Raji (cell line): ENCODE data around the gene BTD.

Experiments
- POLR2A ChIP-seq: IDR thresholded peaks from 2 replicates; pipeline ENCODE4 v1.6.1; 2011; ENCODE audit warnings: low read depth, low read length, control low read depth; ENCODE audit not compliant: insufficient read depth

Gene BTD

DNA sequence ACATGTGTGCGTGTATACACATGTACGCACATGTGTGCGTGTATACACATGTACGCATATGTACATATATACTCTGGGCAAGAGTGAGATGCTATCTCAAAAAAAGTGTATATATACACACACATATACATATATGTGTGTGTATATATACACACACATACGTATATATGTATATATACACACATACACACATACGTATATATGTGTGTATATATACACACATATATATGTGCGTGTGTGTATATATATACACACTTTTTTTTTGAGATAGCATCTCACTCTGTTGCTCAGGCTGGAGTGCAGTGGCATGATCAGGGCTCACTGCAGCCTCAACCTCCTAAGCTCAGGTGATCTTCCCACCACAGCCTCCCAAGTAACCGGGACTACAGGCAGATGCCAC, 8.6 kb upstream of the BTD start:
- TF ChIP-seq POLR2A: no peak

DNA sequence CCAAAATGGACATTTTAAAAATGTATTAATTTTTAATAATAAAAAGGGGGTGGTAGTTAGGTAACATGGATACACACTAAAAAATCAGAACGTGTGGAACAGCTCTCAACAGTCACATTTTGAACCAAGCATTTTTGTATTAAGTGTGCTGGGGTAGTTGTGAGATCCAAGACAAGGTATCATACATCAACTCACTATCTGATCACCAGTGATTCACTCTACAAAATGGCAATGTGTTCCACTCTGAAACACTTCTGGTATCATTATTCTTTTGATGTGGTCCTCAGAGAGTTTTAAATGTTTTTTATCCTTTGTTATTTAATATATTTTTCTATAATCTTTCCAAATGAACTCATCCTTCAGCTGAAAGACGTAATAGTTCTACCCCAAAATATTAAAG, 5.6 kb upstream of the BTD start:
- TF ChIP-seq POLR2A: no peak

DNA sequence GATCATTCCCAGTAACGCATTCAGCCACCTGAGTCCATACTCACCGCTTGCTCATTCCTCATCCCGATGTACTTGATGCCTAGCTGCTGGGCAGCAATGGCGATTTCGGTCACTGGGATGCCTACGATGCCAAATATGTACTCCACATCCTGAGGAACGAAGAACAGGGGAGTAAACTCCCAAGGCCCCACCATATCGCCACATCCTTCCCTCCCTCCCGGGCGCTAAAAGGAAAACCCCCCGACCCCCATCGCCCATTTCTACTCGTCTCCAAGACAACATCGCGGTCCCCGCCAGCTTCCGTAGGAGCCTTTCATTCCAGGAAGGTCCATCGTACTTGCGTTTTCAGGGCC, 523 bp upstream of the BTD start:
- no peak for TF ChIP-seq POLR2A

DNA sequence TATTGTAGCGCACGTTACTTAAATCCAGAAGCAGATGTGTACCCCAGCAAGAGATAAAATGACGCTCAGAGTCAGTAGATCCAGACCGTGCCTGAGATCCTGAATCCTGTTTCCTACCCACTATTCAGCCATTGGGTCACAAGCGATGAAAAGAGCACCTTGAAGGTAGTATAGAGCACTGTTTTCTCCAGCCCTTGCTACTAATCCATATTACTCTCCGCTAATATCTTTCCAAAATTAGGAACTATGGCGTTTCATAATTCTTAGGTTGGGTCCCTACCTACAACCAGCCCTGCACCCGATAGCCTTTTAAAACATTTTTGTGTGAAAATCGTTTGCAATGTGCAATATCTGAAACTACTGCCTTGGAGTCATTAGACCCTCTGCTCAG, 596 bp downstream of the BTD start:
- TF ChIP-seq POLR2A: no peak

DNA sequence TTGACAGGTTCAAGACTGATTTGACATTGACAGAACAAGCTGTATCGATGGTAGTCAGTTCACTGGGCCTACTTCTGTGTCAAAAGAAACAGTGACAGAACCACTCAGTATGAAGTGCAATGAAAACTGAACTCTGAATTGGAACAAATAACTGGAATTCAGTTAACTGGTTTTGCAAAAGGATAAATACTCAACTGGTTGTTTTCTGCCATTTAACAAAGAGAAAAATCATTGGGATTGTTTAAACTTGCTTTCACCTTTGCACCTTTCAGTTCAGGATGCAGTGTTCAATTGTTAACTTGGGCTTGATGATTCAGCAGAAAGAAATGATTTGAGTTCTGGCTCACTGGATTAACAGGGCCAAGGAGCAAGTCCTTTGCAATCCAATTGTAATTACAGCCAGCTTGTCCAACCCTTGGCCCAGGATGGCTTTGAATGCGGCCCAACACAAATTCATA, 4.9 kb downstream of the BTD start:
- no peak for TF ChIP-seq POLR2A

DNA sequence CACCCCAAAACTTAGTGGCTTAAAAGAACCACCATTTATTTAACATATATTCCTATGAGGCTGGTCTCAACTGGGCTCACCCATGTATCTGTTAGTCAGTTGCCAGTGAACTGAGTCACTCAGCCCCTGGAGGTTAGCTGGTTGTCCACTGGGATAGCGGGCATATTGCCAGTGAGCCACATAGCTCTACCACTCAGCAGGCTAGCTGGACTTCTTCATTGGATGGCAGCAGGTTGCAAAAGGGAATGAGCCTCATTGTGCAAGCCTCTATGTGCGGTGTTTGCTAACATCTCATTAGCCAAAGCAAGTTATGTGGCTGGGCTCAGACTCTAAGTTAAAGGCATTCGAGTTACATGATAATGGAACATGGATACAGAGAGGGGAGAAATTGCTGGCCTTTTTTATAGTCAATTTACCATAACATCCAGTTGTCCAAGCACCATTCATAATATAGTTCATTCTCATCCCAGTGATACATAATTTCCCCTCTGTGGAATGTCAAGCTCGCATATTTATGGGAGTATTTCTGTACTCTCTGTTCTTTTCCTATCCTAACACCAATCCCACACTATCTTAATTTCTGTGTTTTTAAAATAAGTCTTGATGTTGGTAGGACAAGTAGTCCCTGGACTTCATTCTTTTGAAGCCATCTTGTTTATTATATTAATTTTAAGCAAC, 8.7 kb downstream of the BTD start:
- no peak for TF ChIP-seq POLR2A

DNA sequence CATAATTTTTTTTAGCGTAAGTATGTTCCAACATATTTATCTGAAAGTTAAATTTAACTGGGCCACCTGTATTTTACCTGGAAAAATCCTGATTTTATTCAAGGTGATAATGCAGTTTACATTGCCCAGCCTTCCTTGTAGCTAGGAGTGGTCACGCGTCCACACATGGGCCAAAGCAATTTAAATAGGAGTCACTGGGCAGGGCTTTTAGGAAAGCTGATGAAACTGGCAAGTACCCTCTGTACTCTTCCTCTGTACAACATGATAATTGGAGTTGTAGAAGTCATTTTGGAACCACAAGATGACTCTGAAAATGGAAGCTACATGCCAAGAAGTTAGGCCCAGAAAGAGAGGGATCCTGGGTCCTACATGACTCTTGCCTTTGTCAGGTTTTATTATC, 9.5 kb downstream of the BTD start:
- no peak for TF ChIP-seq POLR2A

DNA sequence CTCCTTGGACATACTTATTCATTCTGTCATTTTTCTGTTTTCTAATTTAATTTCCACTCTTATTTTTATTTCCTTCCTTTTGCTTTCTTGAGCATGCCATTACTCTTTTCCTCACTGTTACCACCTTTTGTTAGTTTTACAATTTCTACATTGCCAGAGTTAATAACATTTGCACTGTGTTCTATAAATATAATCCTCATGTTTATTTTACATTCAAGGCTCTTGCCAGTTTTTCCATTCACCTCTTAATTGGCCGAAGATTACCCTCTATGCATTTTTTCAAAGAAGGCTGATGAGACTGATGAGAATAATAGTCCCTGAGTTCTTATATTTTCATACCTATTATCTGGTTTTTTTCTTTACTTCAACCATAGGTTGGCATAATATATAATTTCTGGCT, 10.5 kb downstream of the BTD start:
- no peak for TF ChIP-seq POLR2A

DNA sequence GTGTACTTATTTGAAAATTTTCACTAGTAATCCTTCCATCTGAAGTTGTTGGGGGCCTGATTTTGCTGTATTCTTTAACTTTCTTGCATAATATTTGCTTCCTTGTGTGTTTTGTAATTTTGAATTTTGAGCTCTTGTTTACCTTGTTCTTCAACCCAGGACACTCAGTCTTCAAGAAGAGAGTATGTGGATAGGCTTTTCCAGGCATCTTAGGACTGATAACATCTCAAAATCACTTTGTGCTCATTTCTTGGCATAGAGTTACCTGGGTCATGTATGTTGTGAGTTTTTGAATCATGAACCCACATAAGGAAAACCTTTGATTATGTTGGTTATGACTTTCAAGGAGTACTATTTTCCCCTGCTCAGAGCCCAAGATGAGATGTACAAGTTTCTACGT, 13.4 kb downstream of the BTD start:
- TF ChIP-seq POLR2A: no peak

DNA sequence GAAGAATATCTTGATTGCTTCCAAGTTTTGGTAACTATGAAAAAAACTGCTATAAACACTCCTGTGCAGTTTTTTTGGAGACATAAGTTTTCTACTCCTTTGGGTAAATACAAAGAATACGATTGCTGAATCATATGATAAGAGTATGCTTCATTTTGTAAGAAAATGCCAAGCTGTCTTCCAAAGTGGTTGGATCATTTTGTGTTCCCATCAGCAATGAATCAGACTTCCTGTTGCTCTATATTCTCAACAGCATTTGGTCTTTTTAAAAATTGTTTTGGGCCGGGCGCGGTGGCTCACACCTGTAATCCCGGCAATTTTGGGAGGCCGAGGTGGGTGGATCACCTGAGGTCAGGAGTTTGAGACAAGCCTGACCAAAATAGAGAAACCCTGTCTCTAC, 14.5 kb downstream of the BTD start:
- TF ChIP-seq POLR2A: no peak

DNA sequence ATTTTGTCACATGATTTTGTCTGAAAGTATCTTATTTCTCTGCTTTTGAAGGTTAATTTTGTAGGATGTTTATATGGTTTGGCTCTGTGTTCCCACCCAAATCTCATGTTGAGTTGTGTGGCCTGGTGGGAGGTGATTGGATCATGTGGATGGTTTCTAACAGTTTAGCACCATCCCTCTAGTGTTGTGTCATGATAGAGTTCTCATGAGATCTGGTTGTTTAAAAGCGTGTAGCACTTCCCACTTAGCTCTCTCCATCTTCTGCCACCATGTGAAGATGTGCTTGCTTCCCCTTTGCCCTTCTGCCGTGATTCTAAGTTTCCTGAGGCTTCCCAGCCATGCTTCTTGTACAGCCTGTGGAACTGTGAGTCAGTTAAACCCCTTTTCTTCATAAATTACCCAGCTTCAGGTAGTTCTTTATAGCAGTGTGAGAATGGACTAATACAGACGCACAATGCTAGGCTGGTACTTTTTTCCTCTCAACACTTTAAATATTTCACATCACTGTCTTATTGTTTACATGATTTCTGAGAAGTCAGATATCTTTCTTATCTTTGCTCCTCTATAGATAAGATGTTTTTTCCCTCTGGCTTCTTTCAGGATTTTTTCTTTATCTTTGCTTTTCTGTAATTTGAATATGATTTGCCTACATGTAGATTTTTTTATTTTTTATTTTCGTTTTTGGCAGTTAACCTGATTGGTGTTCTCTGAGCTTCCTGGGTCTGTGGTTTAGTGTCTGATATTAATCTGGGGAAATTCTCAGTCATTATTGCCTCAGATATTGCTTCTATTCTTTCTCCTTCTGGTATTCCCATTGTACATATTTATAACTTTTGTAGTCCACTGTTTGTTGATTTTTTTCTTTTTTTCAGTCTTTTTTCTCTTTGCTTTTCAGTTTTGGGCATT, 22.2 kb downstream of the BTD start:
- TF ChIP-seq POLR2A: no peak

DNA sequence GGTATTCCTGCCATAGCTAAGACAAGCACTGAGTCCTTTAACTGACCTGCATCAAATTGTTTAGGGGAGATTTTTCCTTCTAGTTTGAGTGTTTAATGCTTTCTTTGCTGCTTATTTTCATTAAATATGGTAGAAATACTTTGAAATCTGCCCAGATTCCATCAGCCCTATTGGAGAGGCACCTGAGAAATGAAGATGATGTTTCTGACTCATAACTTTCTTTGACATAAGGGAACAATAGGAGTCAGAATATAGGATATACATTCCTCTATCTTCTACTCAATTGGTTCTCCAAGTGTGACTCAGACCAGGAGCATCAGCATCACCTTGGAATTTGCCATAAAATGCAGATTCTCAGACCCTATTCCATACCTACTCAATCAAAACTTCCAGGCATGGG, 27.4 kb downstream of the BTD start:
- TF ChIP-seq POLR2A: no peak

DNA sequence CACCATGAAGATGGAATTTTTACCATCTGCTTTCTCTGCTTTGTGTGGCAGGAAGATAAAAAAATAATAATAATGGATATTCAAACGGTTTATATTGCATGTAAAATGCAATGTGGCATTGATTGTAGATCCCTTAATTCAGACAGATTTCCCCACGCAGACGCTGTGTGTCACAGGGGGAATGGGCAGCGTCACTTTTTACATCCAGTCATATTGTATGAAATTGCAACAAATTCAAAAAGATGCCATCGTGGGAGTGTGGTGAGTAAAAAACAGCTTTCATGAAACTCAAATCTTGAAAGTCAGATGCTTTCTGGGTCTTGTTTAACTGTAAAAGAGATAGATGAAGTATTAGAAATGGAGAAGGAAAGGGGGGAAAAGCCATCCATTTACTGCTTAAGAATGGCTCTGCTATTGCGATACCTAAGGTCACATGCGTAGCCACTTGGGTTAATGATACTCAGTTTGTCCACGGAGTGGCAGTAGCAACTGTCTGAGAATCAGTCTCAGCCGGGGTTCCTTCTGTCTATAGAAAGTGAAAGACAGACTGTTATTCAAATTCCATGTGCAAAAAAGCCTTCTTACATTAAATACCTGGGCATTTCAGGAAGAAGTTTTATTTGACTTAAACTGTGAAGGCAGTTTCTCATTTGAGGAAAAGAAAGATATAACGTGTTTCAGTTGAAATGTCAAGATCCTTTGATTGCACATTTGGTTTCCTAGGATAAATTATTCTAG, 28.5 kb downstream of the BTD start:
- TF ChIP-seq POLR2A: no peak

DNA sequence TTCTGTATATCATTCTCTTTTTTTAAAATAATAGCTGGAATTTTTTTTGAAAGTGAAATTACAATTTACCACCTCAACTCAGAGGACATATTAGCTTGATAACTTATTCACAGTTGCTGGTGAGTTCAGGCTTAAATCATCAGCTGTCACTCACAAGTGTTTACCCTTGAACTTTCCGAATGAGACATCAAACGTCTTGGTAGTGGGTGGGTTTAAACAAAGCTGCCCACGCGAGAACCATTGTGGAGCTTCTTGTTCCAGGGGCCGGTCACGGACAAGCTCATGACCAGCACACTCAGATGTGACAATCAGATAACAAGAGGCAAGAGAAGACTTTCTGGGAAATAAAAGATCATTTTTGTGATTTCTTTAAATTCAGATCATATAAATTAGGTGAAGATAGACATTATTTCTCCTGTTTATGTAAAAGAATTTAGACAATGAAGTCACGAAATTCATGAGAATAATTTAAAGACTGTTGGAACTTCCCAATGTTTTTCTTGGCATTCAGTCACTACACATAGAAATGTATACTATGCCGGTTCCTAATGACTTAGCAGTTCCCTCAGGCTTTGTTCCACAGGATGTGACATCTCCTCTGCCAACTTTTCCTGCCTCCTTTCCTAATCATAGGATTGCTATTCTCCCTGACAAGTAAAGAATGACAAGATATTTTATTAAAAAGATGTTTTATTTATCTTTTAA, 29.3 kb downstream of the BTD start:
- no peak for TF ChIP-seq POLR2A
